PC-9 (cell line): Measurements from ENCODE around the gene NPHS1.

Experiments
- EZH2 ChIP-seq: fragments of 200-600 bp; sonication (generic); IDR thresholded peaks from 2 replicates; pipeline ENCODE4 v1.8.0; 2017; ENCODE audit warnings: antibody characterized with exemption, low read depth
- TF ChIP-seq, protein P1 (sequence below): fragments of 200-600 bp; sonication (generic); conservative IDR thresholded peaks from 2 replicates; pipeline ENCODE4 v1.6.1; 2017; ENCODE audit warnings: mixed run types, antibody characterized with exemption, mild to moderate bottlenecking, moderate library complexity

DNA sequence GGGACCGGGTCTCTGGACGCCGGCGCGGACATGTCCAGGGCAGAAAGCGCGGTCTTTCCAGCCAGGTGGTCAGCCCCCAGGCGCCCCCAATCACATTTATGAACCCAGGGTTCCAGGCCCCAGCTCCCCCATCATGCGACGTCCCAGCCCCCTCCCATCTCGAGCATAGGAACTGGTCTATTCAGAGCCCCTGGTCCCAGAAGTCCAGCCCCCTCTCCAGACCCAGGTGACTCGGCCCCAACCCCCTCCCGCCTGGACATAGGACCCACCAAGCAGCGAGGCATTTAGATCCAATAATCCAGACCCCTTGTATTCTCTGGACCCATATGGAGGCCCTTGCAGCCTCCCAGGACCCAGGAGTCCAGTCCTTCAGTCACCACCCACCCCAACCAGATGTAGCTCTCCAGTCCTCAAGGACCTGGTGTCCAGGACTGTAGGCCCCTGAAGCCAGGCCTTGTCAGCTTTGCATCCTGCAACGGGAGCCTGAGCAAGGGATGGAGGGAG, 16.6 kb upstream of the NPHS1 start:
- TF ChIP-seq, protein P1, sequence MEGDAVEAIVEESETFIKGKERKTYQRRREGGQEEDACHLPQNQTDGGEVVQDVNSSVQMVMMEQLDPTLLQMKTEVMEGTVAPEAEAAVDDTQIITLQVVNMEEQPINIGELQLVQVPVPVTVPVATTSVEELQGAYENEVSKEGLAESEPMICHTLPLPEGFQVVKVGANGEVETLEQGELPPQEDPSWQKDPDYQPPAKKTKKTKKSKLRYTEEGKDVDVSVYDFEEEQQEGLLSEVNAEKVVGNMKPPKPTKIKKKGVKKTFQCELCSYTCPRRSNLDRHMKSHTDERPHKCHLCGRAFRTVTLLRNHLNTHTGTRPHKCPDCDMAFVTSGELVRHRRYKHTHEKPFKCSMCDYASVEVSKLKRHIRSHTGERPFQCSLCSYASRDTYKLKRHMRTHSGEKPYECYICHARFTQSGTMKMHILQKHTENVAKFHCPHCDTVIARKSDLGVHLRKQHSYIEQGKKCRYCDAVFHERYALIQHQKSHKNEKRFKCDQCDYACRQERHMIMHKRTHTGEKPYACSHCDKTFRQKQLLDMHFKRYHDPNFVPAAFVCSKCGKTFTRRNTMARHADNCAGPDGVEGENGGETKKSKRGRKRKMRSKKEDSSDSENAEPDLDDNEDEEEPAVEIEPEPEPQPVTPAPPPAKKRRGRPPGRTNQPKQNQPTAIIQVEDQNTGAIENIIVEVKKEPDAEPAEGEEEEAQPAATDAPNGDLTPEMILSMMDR, result no peak
- TF ChIP-seq EZH2, result no peak
